Inflammatory macrophage treated with lipopolysaccharide for 4 hours (primary cell): ENCODE measurements around the gene COX14.
"Not testable (repeated sequence)": the region's sequence is repeated elsewhere in the genome, so short reads cannot be mapped to it uniquely, and the experiment has no call there.

Experiments
- DNase-seq: peaks from one replicate; pipeline ENCODE4 v3.0.0-alpha.2; 2020

The COX14 gene

DNA sequence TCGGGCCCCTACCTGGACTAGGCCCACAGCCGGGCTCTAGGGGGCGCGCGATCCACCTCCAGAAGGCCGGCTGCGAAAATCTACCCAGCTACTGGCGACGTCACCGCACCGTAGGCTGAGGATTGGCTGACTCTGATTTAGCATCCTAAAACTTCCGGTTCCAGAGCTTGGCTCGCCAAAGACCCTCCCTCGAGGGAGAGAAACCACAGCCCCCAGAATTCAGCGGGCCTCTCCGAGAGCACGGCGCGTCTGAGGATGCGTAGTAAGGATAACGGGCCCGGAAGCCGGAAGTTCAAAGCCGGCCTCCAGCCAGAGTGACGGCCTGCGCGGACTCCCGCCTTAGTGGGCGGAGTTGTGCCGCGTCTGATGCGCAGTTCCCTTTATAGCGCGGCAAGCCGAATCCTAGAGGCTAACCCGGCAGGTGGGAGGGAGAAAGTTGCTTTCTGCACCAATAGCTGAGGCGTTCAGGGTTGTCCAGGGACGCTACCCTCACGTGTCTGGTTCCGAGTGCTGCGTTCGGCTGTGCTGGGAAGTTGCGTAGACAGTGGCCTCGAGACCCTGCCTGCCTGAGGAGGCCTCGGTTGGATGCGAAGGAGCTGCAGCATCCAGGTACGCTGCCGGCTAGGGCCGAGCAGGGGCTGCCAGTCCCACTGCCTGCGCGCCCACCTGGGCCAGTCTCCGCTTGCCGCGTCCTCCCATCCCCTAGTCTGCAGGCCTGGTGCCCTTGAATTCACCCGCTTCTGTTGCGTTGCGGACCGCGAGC is at the start of gene COX14:
COX14 (plus strand) TSS at position 544 of the 763 bp plus-strand sequence. CDS start 7,808 bp downstream, outside the sequence.
- peak; percentile 100 for DNase-seq

DNA sequence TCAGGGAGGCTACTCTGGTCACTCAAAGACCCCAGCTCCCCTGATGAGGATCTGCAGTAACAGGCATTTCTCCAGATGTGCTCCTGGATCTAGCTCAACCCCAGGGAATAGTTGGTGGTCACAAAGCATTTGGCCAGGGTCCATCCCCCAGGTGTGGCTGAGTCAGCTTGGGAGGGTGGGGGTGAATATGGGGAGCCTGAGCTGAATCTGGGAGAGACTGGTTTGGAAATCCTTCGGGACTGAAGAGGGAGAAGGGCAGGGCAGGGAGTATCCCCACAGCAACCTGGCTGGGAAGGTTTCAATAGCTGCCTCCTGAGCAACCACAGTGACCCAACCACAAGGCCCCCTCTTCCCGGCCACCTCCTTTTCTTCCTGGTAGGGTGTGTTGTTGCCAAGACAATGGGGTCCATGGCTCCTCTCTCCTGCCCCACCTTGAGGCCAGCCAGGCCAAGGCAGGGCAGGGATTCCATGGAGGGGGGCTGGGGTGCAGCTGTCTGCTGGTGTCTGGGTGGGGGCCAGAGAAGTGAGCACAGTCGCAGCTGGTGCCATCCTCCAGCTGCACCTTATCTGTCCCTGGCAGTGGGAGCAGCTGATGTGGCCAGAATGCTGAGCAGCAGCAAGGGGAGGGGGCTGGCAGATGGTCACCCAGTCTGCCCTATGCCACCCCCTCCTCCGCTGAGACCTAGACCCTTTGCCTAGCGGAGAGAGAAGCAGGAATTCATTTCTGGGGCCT is 49.1 kb upstream of the COX14 start:
- DNase-seq = no peak

DNA sequence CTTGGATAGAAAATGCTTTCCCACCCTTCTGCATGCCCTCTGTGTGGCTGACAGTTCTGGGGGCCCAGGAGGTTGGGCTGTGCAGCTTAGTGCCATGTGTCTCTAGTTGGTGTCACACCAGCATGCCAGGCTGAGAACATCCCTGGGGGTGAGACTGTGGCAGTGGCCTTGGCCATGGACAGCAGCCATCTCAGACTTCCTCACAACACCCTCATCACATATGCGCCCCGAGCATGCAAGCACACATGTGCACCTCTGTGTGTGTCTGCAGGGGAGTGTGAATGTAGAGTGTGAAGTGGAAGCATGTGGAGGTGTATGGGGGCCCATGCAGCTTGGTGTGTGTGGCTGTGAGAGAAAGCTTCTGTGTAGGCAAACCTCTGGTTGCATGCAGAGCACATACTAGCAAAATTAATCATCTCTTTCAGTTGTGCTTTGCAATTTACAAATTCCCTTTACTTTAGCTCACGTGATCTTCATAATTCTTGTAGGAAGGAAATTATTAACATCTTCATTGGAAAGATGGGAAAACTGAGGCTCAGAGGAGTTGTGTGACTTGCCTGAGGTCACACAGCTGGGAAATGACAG is 46.2 kb upstream of the COX14 start:
- no peak for DNase-seq

DNA sequence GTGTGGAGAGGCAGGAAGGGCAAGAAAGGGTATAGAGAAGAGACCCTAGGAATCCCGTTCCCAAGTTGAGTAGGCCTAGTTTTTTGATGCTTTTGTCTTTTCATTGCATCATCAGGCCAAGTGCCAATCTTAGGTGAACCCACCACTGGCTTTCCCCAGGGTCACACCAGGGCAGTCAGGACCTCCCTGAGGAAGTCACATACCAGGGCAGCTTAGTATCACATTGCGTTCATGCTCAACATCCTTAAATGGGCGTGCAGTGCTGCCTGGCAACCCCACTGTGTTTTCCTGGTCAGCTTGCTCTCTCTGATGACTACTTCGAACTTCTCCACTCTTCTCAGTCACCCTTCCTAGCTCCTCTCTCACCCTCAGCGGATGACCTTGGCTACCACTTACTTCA is 45.6 kb upstream of the COX14 start:
- peak; percentile 72 for DNase-seq

DNA sequence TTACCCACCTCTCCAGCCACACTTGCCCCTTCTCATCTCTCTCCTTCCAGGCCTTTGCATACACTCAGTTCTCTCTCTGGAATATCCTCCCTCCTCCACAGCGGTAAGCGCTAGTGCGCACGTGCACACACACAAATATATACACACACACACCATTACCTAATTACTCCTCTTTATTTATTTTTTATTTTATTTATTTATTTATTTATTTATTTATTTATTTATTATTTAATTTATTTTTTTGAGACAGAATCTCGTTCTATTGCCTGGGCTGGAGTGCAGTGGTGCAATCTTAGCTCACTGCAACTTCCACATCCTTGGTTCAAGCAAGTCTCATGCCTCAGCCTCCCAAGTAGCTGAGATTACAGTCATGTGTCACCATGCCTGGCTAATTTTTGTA is 43.0 kb upstream of the COX14 start:
- no peak for DNase-seq

DNA sequence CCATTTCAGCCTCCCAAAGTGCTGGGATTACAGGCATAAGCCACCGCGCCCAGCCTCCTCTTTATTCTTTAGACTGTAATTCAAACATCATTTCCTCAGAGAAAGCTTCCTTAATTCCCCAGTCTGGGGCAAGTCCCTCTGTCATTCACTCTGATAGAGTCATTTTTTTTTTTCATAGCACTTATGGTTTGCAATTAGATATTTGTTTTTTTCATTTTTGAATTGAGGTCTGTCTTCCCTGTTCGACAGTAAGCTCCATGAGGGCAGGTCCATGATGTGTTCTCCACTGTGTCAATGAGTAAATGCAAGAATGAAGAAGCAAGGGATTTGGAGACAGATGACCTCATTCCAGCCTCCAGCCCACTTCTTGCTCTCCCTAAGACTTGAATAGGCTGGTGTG is 42.5 kb upstream of the COX14 start:
- DNase-seq = peak; percentile 45

DNA sequence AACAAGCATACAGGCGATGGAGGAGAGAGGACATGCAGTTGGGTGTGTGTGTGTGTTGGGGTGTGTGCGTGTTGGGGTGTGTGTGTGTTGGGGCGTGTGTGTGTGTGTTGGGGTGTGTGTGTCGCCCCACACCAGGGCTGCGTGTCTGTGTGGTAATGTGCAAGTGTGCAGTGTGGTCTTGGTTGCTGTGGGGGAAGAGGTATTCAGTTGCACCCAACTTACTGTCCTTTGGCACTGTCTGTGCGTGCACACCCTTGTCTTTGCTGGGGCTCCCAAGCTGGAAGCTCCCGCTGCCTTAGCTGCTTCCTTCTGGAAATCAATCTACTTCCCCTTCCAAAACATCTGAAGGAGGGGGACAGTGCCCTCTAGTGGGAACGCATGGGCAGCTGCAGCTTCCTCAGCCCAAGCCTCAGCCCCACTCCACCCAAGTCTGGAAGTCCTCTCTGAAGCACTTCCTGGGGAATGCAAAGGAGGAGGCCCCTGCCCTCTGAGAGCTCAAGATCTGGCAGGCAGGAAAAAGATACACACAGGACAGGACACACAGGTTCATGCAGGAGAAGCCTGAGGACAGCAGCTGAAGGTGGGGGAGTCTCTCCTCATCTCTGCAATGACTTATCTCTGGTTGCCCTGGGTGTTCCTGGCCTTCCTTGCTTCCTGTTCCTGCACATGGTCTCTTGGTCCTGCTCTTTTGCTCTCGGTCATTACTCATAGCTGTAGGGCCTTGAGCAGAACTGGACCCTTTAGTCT is 41.5 kb upstream of the COX14 start:
- peak; percentile 79 for DNase-seq

DNA sequence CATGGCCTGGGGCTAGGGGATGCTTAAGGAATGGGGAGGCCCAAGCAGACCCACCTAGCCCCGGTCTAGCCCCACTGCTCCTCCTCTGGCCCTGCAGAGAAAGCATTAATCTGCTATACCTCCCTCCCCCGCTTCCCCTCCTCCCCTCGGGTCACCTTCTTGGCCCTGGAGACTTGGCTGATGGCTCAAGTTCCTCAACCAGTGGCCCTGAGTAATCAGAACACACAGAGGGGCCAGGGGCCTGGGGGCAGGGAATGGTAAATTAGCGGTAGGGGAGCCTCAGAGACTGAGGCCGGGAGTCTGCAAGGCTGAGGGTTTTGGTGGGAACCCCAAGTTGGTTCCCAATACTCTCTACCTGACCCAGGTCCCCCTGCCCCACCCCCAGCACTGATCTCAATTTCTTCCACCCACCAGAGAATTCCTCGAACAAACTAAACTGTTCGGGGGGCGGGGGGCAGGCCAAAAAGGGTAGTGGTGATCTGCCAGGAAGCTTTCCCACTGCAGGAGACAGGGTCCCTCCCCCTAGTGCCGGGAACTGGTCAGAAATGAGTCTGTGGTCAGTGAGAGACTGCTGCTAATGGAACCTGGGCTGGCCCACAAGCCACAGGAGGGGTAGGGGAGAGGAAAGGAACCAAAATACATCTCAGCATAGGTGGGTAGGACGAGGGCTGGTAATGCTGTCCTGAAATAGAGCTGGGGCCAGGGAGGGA is 39.7 kb upstream of the COX14 start:
- no peak for DNase-seq

DNA sequence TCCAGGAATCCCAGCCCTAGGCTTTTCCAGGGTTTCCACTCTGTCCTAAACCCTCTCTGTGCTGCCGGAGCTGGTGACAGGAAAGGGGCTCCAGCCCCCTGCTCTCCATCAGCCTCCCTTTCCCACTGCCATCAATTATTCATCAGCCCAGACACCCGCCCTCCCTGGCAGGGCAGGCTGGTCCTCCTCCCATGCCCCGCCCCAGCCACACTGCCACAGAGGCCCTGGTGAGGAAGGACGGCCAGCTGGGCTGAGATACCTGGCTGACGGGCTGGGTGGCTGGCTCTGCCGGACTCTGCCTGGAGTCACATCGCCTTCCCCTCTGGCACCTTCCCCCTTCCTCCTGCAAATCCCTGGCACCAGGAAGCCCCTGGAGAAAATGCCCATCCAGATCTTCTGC is 38.8 kb upstream of the COX14 start:
- DNase-seq = no peak

DNA sequence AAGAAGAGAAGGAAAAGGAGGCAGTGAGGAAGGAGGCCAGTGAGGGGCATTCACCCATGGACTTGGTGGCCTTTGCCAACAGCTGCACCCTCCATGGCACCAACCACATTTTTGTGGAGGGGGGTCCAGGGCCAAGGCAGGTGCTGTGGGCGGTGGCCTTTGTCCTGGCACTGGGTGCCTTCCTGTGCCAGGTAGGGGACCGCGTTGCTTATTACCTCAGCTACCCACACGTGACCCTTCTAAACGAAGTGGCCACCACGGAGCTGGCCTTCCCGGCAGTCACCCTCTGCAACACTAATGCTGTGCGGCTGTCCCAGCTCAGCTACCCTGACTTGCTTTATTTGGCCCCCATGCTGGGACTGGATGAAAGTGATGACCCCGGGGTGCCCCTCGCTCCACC is 38.3 kb upstream of the COX14 start:
- DNase-seq = no peak

DNA sequence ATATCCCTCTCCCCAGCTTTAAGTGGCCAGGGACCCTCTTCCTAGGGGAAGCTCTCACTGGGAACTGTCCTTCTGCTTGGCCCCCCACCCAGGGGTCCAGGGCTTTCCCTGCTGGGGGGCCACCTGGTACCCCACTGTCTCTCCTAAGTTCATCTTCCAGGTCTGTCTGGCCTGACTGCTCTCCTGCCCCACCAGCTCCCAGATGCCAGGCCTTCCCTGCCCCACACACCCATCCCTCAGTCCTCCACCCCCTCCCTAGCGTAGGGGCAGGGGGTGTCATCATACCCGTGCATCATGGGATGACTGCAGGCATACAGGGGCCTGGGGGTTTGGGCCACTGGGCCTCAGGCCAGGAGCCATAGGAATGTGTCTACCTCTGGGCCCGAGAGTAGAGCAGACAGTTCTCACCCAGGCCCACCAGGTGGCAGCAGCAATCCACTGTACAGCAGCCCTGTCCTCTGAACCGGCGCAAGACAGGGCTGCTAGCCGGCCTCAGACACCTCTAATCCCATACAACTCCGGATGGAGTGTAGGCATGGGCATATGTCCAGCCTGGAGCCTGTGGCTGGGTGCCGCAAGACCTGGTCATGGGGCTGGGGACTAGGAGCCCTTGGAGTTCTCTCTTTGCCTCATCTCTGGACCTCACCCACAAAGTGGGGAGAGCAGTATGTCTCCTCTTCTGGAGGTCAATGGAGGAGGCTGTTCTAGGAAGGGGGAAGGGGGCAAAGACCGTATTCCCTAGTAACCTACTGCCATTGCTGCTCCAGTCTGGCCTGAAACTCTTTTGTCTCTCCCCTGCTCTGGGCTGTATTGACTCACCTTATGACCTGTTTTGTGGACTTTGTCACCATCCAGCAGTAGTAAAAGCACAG is 36.9 kb upstream of the COX14 start:
- peak; percentile 73 for DNase-seq

DNA sequence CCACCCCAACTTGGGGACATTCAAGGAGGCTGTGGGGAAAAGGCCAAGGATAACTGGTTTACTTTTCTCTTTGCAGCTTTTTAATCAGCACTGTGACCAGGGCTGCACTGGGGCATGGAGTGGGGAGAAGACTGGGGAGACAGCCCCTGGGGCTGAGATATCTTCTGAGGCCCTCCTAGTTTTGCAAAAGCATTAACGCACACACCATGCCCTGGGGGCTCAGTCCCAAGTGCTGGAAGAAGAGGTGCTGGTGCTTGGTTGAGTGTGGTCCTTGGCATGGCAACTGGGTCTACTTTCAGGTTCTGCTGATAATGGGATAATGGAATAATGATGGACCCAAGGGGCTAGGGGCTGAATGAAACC is 36.2 kb upstream of the COX14 start:
- no peak for DNase-seq

DNA sequence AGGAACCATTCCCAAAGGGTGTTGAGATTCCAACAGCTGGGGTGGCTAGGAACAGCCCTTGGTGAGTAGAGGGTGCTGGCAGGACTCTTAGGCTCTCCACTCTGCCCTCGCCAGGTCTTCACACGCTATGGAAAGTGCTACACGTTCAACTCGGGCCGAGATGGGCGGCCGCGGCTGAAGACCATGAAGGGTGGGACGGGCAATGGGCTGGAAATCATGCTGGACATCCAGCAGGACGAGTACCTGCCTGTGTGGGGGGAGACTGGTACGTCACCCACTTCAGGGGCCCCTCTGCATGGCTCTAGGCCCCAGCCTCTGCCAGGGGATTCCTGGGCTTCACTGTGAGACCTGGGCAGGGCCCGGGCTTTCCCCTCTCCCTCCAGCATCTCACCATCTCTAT is 34.9 kb upstream of the COX14 start:
- no peak for DNase-seq

DNA sequence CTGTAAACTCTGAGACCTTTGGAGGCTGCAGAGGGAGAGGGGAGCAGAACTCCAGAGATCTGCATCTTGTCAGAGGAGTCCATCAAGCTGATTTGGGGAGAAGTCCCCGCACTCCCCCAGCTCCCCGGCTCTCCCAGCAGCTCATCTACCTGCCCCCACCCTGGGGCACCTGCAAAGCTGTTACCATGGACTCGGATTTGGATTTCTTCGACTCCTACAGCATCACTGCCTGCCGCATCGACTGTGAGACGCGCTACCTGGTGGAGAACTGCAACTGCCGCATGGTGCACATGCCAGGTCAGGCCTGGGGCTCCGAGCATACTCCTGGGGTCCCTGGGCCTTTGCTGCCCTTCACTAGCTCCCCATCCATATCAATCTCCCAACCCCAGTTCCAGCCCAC is 33.8 kb upstream of the COX14 start:
- DNase-seq = no peak

DNA sequence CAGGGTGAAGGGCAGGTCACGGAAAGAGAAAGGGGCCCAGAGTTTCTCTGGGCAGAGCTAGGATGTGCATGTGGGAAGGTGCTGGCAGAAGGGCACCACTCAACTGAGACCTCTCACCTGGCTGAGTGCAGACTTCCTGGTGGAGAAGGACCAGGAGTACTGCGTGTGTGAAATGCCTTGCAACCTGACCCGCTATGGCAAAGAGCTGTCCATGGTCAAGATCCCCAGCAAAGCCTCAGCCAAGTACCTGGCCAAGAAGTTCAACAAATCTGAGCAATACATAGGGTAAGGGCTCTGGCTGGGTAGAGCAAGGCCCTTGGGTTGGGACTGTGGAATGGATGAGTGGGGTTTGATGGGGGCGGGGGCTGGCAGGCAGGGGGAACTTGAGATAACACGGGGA is 32.3 kb upstream of the COX14 start:
- DNase-seq = no peak

DNA sequence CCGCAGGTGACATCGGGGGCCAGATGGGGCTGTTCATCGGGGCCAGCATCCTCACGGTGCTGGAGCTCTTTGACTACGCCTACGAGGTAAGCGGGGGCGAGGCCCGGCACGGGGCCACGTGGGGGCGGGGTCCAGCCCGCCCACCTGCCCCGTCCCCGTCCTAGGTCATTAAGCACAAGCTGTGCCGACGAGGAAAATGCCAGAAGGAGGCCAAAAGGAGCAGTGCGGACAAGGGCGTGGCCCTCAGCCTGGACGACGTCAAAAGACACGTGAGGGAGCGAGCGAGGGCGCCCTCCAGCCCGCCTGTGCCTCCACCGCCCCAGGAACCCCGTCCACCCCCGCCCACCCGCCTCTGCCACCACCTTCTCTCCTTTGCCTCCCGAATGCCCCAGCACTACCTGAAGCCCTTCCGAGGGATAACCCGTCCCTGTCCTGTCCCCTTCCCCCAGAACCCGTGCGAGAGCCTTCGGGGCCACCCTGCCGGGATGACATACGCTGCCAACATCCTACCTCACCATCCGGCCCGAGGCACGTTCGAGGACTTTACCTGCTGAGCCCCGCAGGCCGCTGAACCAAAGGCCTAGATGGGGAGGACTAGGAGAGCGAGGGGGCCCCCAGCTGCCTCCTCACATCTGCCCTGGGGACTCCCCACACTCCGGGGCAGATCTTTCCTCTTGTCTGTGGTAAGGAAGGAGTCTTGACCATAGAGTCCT is 30.8 kb upstream of the COX14 start:
- no peak for DNase-seq

DNA sequence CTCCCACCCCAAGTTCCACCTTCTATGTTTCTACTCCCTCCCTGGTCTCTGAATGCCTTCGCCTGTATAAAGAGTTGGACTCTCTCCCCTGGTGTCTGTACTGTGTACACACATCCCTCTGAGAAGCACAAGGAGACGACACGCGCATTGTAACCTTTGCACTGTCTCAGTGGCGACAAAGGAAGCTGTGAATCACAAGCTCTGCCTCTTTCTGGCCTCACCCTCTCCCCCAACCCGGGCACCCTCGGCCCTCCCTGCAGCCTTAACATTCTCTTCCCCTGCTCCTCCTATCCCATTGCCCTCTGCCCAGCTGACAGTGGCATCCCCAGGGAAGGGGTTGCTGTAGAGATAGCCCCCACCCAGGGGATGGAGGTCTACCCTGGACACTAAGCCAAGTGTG is 29.4 kb upstream of the COX14 start:
- DNase-seq = no peak

DNA sequence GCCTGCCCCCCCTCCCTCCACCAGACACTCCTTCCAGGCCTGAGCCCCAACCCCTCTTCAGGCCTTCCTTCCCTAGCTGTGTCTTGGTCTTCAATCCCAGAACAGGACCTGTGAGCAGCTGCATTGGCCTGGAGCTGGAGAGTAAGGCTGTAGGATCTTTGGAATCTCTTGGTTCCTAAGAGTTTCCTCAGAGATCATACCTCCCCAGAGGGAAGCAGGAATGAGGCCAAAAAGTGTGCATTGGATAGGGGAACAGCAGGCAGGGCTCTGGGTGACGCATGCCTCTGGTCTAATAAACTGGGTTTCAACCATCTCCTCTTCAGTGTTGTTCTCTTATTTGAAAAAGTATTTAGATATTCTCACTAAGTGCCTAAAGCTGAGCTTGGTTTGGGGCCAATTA is 28.7 kb upstream of the COX14 start:
- DNase-seq = no peak

DNA sequence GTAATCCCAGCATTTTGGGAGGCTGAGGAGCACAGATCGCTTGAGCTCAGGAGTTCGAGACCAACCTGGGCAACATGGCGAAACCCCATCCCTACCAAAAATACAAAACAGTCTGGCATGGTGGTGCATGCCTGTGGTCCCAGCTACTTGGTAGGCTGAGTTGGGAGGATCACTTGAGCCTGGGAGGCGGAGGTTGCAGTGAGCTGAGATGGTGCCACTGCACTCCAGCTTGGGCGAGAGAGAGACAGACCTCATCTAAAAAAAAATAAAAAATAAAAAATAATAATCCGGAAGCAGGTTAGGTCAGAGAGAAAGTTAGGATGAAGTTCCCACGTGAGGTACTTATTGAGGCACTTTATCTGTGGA is 27.6 kb upstream of the COX14 start:
- DNase-seq = not testable (repeated sequence)

DNA sequence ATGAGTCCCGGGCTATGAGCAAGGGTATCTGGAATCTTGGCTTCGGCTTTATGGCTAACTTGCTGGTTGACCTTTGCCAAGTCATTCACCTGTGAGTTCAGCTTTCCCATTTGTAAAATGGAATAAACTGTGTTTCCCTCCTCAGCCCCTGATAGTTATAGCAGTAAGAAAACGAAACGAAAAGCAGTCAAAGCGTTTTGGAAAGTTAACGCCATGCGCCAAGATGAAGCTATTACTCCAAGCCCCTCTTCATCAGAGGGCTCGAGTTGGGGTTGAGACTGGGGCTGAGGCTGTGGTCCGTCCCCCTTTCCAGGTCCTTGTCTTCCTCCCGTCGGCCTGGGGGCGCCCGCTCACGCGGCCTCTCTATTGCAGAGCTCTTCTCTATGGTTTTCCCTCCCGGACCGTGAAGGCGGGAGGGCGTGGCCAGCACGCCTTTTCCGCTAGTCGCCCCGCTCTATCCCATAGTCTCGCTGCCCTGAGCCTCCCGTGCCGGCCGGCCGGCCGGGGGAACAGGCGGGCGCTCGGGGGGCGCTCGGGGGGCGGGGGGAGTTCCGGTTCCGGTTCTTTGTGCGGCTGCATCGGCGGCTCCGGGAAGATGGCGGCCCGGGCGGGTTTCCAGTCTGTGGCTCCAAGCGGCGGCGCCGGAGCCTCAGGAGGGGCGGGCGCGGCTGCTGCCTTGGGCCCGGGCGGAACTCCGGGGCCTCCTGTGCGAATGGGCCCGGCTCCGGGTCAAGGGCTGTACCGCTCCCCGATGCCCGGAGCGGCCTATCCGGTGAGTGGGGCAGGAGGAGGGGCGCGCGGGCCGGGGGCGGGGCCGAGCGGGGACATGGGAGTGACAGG is 27.0 kb upstream of the COX14 start, which contains the start of gene SMARCD1:
SMARCD1 (plus strand) TSS at position 568 of the 840 bp plus-strand sequence; CDS start at position 596, 28 bp downstream.
- peak; percentile 86 for DNase-seq
